Activated B cell treated with CpG ODN at 0.5 μM for 24 hours (primary cell): ENCODE measurements around the gene TROAP. TPM values are rescaled to one million over a fixed set of nuclear protein-coding genes. Genes with fewer than 3 reads are reported as not detected.

Experiments used
- ATAC-seq: fragments of 200-7000 bp; cut with Tn5 transposase; one replicate; pipeline ENCODE4 v1.10.0; 2021; ENCODE audit warnings: low read depth, mild to moderate bottlenecking, moderate library complexity
- CTCF ChIA-PET: fragments of 350-600 bp; sonication (Branson Sonifier 250); formaldehyde crosslinking; loops from one replicate; lab custom pipeline; 2021; ENCODE audit warnings: antibody characterized with exemption; lab: Charles Lee
- POLR2A ChIA-PET: fragments of 350-600 bp; sonication (Branson Sonifier 250); formaldehyde crosslinking; loops from one replicate; lab custom pipeline; 2021; ENCODE audit warnings: antibody characterized with exemption; lab: Charles Lee
- DNase-seq: peaks from one replicate; pipeline ENCODE4 v3.0.0; 2022
- H3K27ac Mint-ChIP-seq: one replicate; pipeline ENCODE4 v1.8.0; 2020; ENCODE audit warnings: mixed read lengths
- H3K27me3 Mint-ChIP-seq: one replicate; pipeline ENCODE4 v1.8.0; 2021; ENCODE audit warnings: mixed read lengths
- H3K36me3 Mint-ChIP-seq: one replicate; pipeline ENCODE4 v1.8.0; 2021; ENCODE audit warnings: low read depth, mixed read lengths
- H3K4me1 Mint-ChIP-seq: one replicate; pipeline ENCODE4 v1.8.0; 2021; ENCODE audit warnings: mixed read lengths
- H3K4me3 Mint-ChIP-seq: one replicate; pipeline ENCODE4 v1.8.0; 2020; ENCODE audit warnings: mild to moderate bottlenecking, mixed read lengths
- H3K9me3 Mint-ChIP-seq: one replicate; pipeline ENCODE4 v1.8.0; 2020; ENCODE audit warnings: mixed read lengths
- CTCF ChIP-seq: fragments of 200-600 bp; IDR thresholded peaks from one replicate; pipeline ENCODE4 v1.8.0; 2022; ENCODE audit warnings: antibody characterized with exemption, mild to moderate bottlenecking
- intact Hi-C: fragments of 100-400 bp; cut with micrococcal nuclease; formaldehyde crosslinking; loops from one replicate; pipeline ENCODE4 v1.15.1; 2024
- total RNA-seq: library from RNA; stranded (reverse); gene quantifications from 2 replicates; pipeline ENCODE4 v1.2.3, GENCODE V29; 2022

TROAP gene
- total RNA-seq, 1 donor from 2014 or later = 3.1 TPM

- H3K4me1 Mint-ChIP-seq = peaks cover 31% of the 10 kb centered on the region
- ATAC-seq (no peak), DNase-seq (no peak)
- H3K4me3 Mint-ChIP-seq = no peak overlapping the region
- no peak for TF ChIP-seq CTCF
- H3K27me3 Mint-ChIP-seq = peaks cover 50% of the 10 kb centered on the region
- H3K9me3 Mint-ChIP-seq = no peaks in the 10 kb centered on the region
- H3K27ac Mint-ChIP-seq = no peak overlapping the region
- H3K36me3 Mint-ChIP-seq = no peaks in the 10 kb centered on the region
- ChIA-PET CTCF (interaction anchor here (1.1 to 8.9 kb wide), 6 partner anchors 9 to 39 kb away, joined by 3 to 59 read pairs (median 4); partner anchors contain the start of genes DNAJC22 and TROAP), POLR2A (interaction anchor here (1.4 kb wide), 1 partner anchor 37 kb away, joined by 3 read pairs; no protein-coding TSS in a partner anchor)
- intact Hi-C loops = loop anchor here (1.0 kb wide), 1 partner anchor 8 kb away; no protein-coding TSS in a partner anchor
These were observed 11.2 kb downstream of the TROAP start for GRCh38 chr12:49334226-49334625.

GRCh38 chr12:49334681-49335080 lies 11.6 kb downstream of the TROAP start:
- Mint-ChIP-seq H3K36me3 (no peaks in the 10 kb centered on the region), H3K9me3 (no peaks in the 10 kb centered on the region), H3K4me1 (peaks cover 31% of the 10 kb centered on the region), H3K4me3 (no peak overlapping the region), H3K27ac (no peak overlapping the region), H3K27me3 (peaks cover 52% of the 10 kb centered on the region)
- CTCF ChIA-PET = interaction anchor here (0.7 to 8.9 kb wide), 4 partner anchors 12 to 40 kb away, joined by 3 to 59 read pairs (median 4); partner anchors contain the start of genes DNAJC22, PRPH and TROAP
- ATAC-seq = no peak
- POLR2A ChIA-PET = interaction anchor here (1.1 to 1.4 kb wide), 2 partner anchors 12 to 38 kb away, joined by 3 to 5 read pairs; partner anchors contain the start of gene TROAP
- TF ChIP-seq CTCF = no peak
- intact Hi-C loops = loop anchor here (1.0 kb wide), 1 partner anchor 8 kb away; no protein-coding TSS in a partner anchor
- DNase-seq = no peak

- DNase-seq (no peak), ATAC-seq (no peak)
- H3K36me3 Mint-ChIP-seq = no peaks in the 10 kb centered on the region
- H3K27ac Mint-ChIP-seq = no peak overlapping the region
- peaks cover 31% of the 10 kb centered on the region for H3K4me1 Mint-ChIP-seq
- H3K9me3 Mint-ChIP-seq = no peaks in the 10 kb centered on the region
- peak overlapping the region; percentile 9 for H3K4me3 Mint-ChIP-seq
- ChIA-PET CTCF (interaction anchor here (0.7 to 8.9 kb wide), 5 partner anchors 13 to 46 kb away, joined by 3 to 59 read pairs (median 4); partner anchors contain the start of genes DNAJC22, PRPH and TROAP), POLR2A (interaction anchor here (1.1 to 1.4 kb wide), 2 partner anchors 13 to 39 kb away, joined by 3 to 5 read pairs; partner anchors contain the start of gene TROAP)
- intact Hi-C loops = no loop called here
- peaks cover 52% of the 10 kb centered on the region for H3K27me3 Mint-ChIP-seq
- TF ChIP-seq CTCF = no peak
These were observed 12.3 kb downstream of the TROAP start for GRCh38 chr12:49335118-49335954.

GRCh38 chr12:49335955-49336644 lies 13.0 kb downstream of the TROAP start:
- no peak overlapping the region for H3K27ac Mint-ChIP-seq
- no peaks in the 10 kb centered on the region for H3K36me3 Mint-ChIP-seq
- ChIA-PET POLR2A (interaction anchor here (1.1 kb wide), 1 partner anchor 13 kb away, joined by 5 read pairs; the partner anchor contains the start of gene TROAP), CTCF (interaction anchor here (1.5 to 8.9 kb wide), 5 partner anchors 13 to 49 kb away, joined by 4 to 59 read pairs (median 5); partner anchors contain the start of gene DNAJC22)
- no peak for TF ChIP-seq CTCF
- H3K27me3 Mint-ChIP-seq = peaks cover 55% of the 10 kb centered on the region
- ATAC-seq = no peak
- intact Hi-C loops = no loop called here
- no peaks in the 10 kb centered on the region for H3K9me3 Mint-ChIP-seq
- peaks cover 31% of the 10 kb centered on the region for H3K4me1 Mint-ChIP-seq
- no peak overlapping the region for H3K4me3 Mint-ChIP-seq
- no peak for DNase-seq
